Esophagus muscularis mucosa (tissue), 4 donors: ENCODE data around the gene FMN1. TPM values are rescaled to one million over a fixed set of nuclear protein-coding genes. Genes with fewer than 3 reads are reported as not detected.
A peak's percentile ranks its signal among the peaks of the same experiment; 100 is the strongest.

ENCODE experiments used
- DNase-seq: peaks from one replicate; pipeline ENCODE4 v3.0.0-alpha.2; 2017; ENCODE audit errors: extremely low spot score
- H3K27ac ChIP-seq, 4 donors: fragments of 200-600 bp; sonication (generic); replicated peaks in 1 of 4; 1 replicate in 3 of 4; 2 replicates in 1 of 4; pipeline ENCODE4 v1.5.1; 2016 to 2019; ENCODE audit warnings: mild to moderate bottlenecking in 1 of 4
- H3K27me3 ChIP-seq, 4 donors: fragments of 200-600 bp; sonication (generic); one replicate each; pipeline versions ENCODE4 v1.5.1 to v1.6.0; 2016 to 2019
- H3K36me3 ChIP-seq, 4 donors: fragments of 200-600 bp; sonication (generic); one replicate each; pipeline ENCODE4 v1.5.1; 2016 to 2019
- H3K4me1 ChIP-seq, 4 donors: fragments of 200-600 bp; sonication (generic); one replicate each; pipeline ENCODE4 v1.5.1; 2016 to 2019
- H3K4me3 ChIP-seq, 4 donors: fragments of 200-600 bp; sonication (generic); 1 replicate in 2 of 4; 2 replicates in 2 of 4; pipeline ENCODE4 v1.5.1; 2016 to 2019; ENCODE audit warnings: mild to moderate bottlenecking in 4 of 4, moderate library complexity in 1 of 4
- H3K9me3 ChIP-seq, 4 donors: fragments of 200-600 bp; sonication (generic); 1 replicate in 3 of 4; 2 replicates in 1 of 4; pipeline ENCODE4 v1.5.1; 2016 to 2019
- CTCF ChIP-seq, 3 experiments: fragments of 200-600 bp in 2 of 3; fragments of 450-650 bp in 1 of 3; sonication (generic) in 2 of 3; IDR thresholded peaks; one replicate each; pipeline ENCODE4 v1.5.1; 2017 to 2019; ENCODE audit warnings: antibody characterized with exemption in 3 of 3, mild to moderate bottlenecking in 2 of 3, moderate library complexity in 1 of 3
- EP300 ChIP-seq: sonication (generic); formaldehyde crosslinking; IDR thresholded peaks from one replicate; pipeline ENCODE4 v1.6.1; 2017; ENCODE audit warnings: antibody characterized with exemption
- POLR2A ChIP-seq: fragments of 450-650 bp; IDR thresholded peaks from one replicate; pipeline ENCODE4 v1.6.1; 2017; ENCODE audit warnings: antibody characterized with exemption, moderate library complexity, mild to moderate bottlenecking, low read depth
- POLR2AphosphoS5 ChIP-seq, 2 donors: sonication (generic); formaldehyde crosslinking; IDR thresholded peaks; one replicate each; pipeline ENCODE4 v1.6.1; 2017; ENCODE audit warnings: antibody characterized with exemption in 2 of 2
- WGBS: methylation state at CpG from one replicate; pipeline ENCODE4 v1.1.5; 2018; 5-methylcytosine and 5-hydroxymethylcytosine counted together
- intact Hi-C: fragments of 100-400 bp; cut with DNase I; formaldehyde crosslinking; loops from one replicate; pipeline ENCODE4 v1.15.1; 2023
- total RNA-seq, 4 donors: library from RNA; depleted of rRNA; stranded (reverse); fragments of >200 nt; gene quantifications; one replicate each; pipeline versions ENCODE4 v1.1.0 to v1.2.1, GENCODE V29; 2016

Gene FMN1
- total RNA-seq: 10 to 100 TPM in 2 of 4 donors, 1 to 10 TPM in 2; 4.8 to 12.5 (median 8.6) TPM

- no peaks in the 10 kb centered on the region for H3K27me3 ChIP-seq
- H3K4me1 ChIP-seq: peaks cover 0 to 16% (median 12%) of the 10 kb centered on the region in 4 donors
- H3K4me3 ChIP-seq: peak within 1 kb of the TSS; percentile 57 to 72 (median 62)
- no peaks in the 10 kb centered on the region for H3K36me3 ChIP-seq
- peak; percentile 71 to 72 for TF ChIP-seq POLR2AphosphoS5 (IDR thresholded peaks at IDR 0.05)
- TF ChIP-seq POLR2A: no peak
- peak within 1 kb of the TSS; percentile 72 to 79 (median 74) for H3K27ac ChIP-seq
- 15% methylated on average over 21 of the region's 46 CpGs for WGBS
- H3K9me3 ChIP-seq: no peaks in the 10 kb centered on the region
- DNase-seq: peak; percentile 97
- intact Hi-C loops: no loop called here
Measured at GRCh38 chr15:33194704-33195670, at the start of gene FMN1. Gene FMN1, minus strand, starts transcription at chr15:33194714. Its CDS starts 39,800 bp downstream, at chr15:33154914.

- Histone ChIP-seq H3K4me3 (no peak overlapping the region), H3K4me1 (no peaks in the 10 kb centered on the region), H3K27ac (no peak overlapping the region), H3K27me3 (no peaks in the 10 kb centered on the region), H3K9me3 (no peaks in the 10 kb centered on the region), H3K36me3 (no peaks in the 10 kb centered on the region)
- 77% methylated on average over 1 of the region's 1 CpG for WGBS
- TF ChIP-seq POLR2AphosphoS5 (IDR thresholded peaks at IDR 0.05): no peak
- no peak for TF ChIP-seq EP300
- TF ChIP-seq CTCF (IDR thresholded peaks at IDR 0.05): no peak
- TF ChIP-seq POLR2A: no peak
- intact Hi-C loops: no loop called here
- peak; percentile 31 for DNase-seq
Measured at GRCh38 chr15:33243869-33244268, 49.4 kb upstream of the FMN1 start.

GRCh38 chr15:33243393-33243792, 48.9 kb upstream of the FMN1 start:
- no peaks in the 10 kb centered on the region for H3K27me3 ChIP-seq
- intact Hi-C loops: no loop called here
- TF ChIP-seq POLR2AphosphoS5 (IDR thresholded peaks at IDR 0.05) (no peak), CTCF (IDR thresholded peaks at IDR 0.05) (no peak), POLR2A (no peak), EP300 (no peak)
- no peak overlapping the region for H3K4me3 ChIP-seq
- no peak for DNase-seq
- H3K4me1 ChIP-seq: no peaks in the 10 kb centered on the region
- no peaks in the 10 kb centered on the region for H3K9me3 ChIP-seq
- WGBS: 92% methylated on average over 2 of the region's 2 CpGs
- H3K36me3 ChIP-seq: no peaks in the 10 kb centered on the region
- H3K27ac ChIP-seq: no peak overlapping the region

- H3K4me1 ChIP-seq: no peaks in the 10 kb centered on the region
- no peaks in the 10 kb centered on the region for H3K27me3 ChIP-seq
- WGBS: 85% methylated on average over 5 of the region's 5 CpGs
- TF ChIP-seq POLR2A (no peak), POLR2AphosphoS5 (IDR thresholded peaks at IDR 0.05) (no peak), CTCF (IDR thresholded peaks at IDR 0.05) (peak in 1 of 3 experiments; percentile 15), EP300 (no peak)
- no peak overlapping the region for H3K4me3 ChIP-seq
- DNase-seq: peak; percentile 42
- H3K27ac ChIP-seq: no peak overlapping the region
- no peaks in the 10 kb centered on the region for H3K9me3 ChIP-seq
- no peaks in the 10 kb centered on the region for H3K36me3 ChIP-seq
- intact Hi-C loops: no loop called here
Measured at GRCh38 chr15:33242669-33243191, 48.2 kb upstream of the FMN1 start.

- intact Hi-C loops: no loop called here
- WGBS: 56% methylated on average over 1 of the region's 1 CpG
Measured at GRCh38 chr15:33242165-33242564, 47.7 kb upstream of the FMN1 start.

More at GRCh38 chr15:33242165-33242564, 47.7 kb upstream of the FMN1 start:
- Histone ChIP-seq H3K27me3 (no peaks in the 10 kb centered on the region), H3K4me3 (no peak overlapping the region), H3K36me3 (no peaks in the 10 kb centered on the region), H3K27ac (no peak overlapping the region), H3K4me1 (no peaks in the 10 kb centered on the region), H3K9me3 (no peaks in the 10 kb centered on the region)
- DNase-seq: no peak
- TF ChIP-seq POLR2AphosphoS5 (IDR thresholded peaks at IDR 0.05): no peak
- no peak for TF ChIP-seq EP300
- TF ChIP-seq POLR2A: no peak
- no peak for TF ChIP-seq CTCF (IDR thresholded peaks at IDR 0.05)
